Measurements from ENCODE around the gene WBP2.

Gene WBP2

GRCh38 chr17:75855310-75856061 is at the start of gene WBP2 (continued):
- TF ChIP-seq KLF7 (tag by site-specific recombination; IDR thresholded peaks at IDR 0.05; ENCODE audit: borderline replicate concordance) (0 out of 2 replicates have a peak, but pooled peaks have one; percentile 20), KLF17 (tag by site-specific recombination; IDR thresholded peaks at IDR 0.05) (peak; percentile 69; the same call in 1 of the 2 replicates), ZNF423 (tag by site-specific recombination; IDR thresholded peaks at IDR 0.05) (peak; percentile 61; the same call in 1 of the 2 replicates), KLF8 (tag by site-specific recombination; IDR thresholded peaks at IDR 0.05) (peak; percentile 66), CTCF (tag by site-specific recombination; IDR thresholded peaks at IDR 0.05) (peak; percentile 96), ZSCAN23 (tag by site-specific recombination; IDR thresholded peaks at IDR 0.05) (0 out of 2 replicates have a peak, but pooled peaks have one; percentile 21), ELK4 (IDR thresholded peaks at IDR 0.05; ENCODE audit: borderline replicate concordance, low read depth, low read length) (peak; percentile 64; the same call in 1 of the 2 replicates), ZNF366 (tag by site-specific recombination; conservative IDR thresholded peaks at IDR 0.05) (peak; percentile 99), ZNF544 (tag by site-specific recombination; IDR thresholded peaks at IDR 0.05) (no peak), ZNF692 (tag by site-specific recombination; IDR thresholded peaks at IDR 0.05) (peak; percentile 71; the same call in 1 of the 2 replicates), ZNF670 (tag by site-specific recombination; IDR thresholded peaks at IDR 0.05; ENCODE audit: low read depth) (no peak), ZFP69B (tag by site-specific recombination; IDR thresholded peaks at IDR 0.05) (peak; percentile 65; the same call in 1 of the 2 replicates), ZNF501 (tag by site-specific recombination; IDR thresholded peaks at IDR 0.05) (peak; percentile 83), BCL11B (tag by site-specific recombination; IDR thresholded peaks at IDR 0.05; ENCODE audit: low read depth) (peak; percentile 42; the same call in 1 of the 2 replicates), ZNF843 (tag by site-specific recombination; IDR thresholded peaks at IDR 0.05) (peak; percentile 72; the same call in 1 of the 2 replicates), MZF1 (tag by site-specific recombination; IDR thresholded peaks at IDR 0.05; ENCODE audit: borderline replicate concordance) (0 out of 2 replicates have a peak, but pooled peaks have one; percentile 16), HIC1 (tag by site-specific recombination; IDR thresholded peaks at IDR 0.05) (0 out of 2 replicates have a peak, but pooled peaks have one; percentile 41), ZNF239 (tag by site-specific recombination; IDR thresholded peaks at IDR 0.05) (0 out of 2 replicates have a peak, but pooled peaks have one; percentile 24), ZNF2 (tag by site-specific recombination; IDR thresholded peaks at IDR 0.05) (peak; percentile 60; the same call in 1 of the 2 replicates), ZNF174 (tag by site-specific recombination; IDR thresholded peaks at IDR 0.05) (no peak), ZNF830 (tag by site-specific recombination; IDR thresholded peaks at IDR 0.05; ENCODE audit: low read depth) (no peak), TRIM28 (IDR thresholded peaks at IDR 0.05; ENCODE audit: borderline replicate concordance, low read length) (peak; percentile 64; the same call in 1 of the 2 replicates), SP2 (tag by site-specific recombination; IDR thresholded peaks at IDR 0.05) (peak; percentile 90), KLF16 (tag by site-specific recombination; IDR thresholded peaks at IDR 0.05) (peak; percentile 61), PATZ1 (tag by site-specific recombination; IDR thresholded peaks at IDR 0.05) (peak; percentile 87), ZSCAN5A (tag by site-specific recombination; IDR thresholded peaks at IDR 0.05) (0 out of 2 replicates have a peak, but pooled peaks have one; percentile 31), SP3 (tag by site-specific recombination; IDR thresholded peaks at IDR 0.05) (peak; percentile 97), ZNF701 (tag by site-specific recombination; IDR thresholded peaks at IDR 0.05) (no peak)

All from HEK293 (cell line).